Skeletal muscle tissue (tissue), 4 donors: Measurements from ENCODE around the gene EID2. TPM values are rescaled to one million over a fixed set of nuclear protein-coding genes. Genes with fewer than 3 reads are reported as not detected.
A peak's percentile ranks its signal among the peaks of the same experiment; 100 is the strongest.

Source experiments
- H3K27ac ChIP-seq: one replicate; pipeline ENCODE4 v1.7.0; 2013; ENCODE audit warnings: mild to moderate bottlenecking, low read depth, low read length, inconsistent platforms
- H3K27me3 ChIP-seq, 3 donors: one replicate each; pipeline ENCODE4 v1.7.0; 2013; ENCODE audit warnings: low read length in 3 of 3; ENCODE audit not compliant: control insufficient read depth in 3 of 3, insufficient read depth in 3 of 3
- H3K36me3 ChIP-seq, 3 donors: one replicate each; pipeline ENCODE4 v1.7.0; 2013; ENCODE audit warnings: low read length in 3 of 3; ENCODE audit not compliant: control insufficient read depth in 3 of 3, insufficient read depth in 3 of 3
- H3K4me1 ChIP-seq, 3 donors: one replicate each; pipeline ENCODE4 v1.7.0; 2013; ENCODE audit warnings: low read length in 3 of 3, mild to moderate bottlenecking in 3 of 3; ENCODE audit not compliant: control insufficient read depth in 3 of 3, insufficient read depth in 3 of 3
- H3K4me3 ChIP-seq, 3 donors: one replicate each; pipeline ENCODE4 v1.7.0; 2013; ENCODE audit warnings: low read length in 3 of 3
- H3K9ac ChIP-seq, 3 donors: one replicate each; pipeline ENCODE4 v1.7.0; 2013; ENCODE audit warnings: low read length in 3 of 3, mild to moderate bottlenecking in 3 of 3, moderate library complexity in 2 of 3, low read depth in 1 of 3
- H3K9me3 ChIP-seq, 3 donors: one replicate each; pipeline ENCODE4 v1.7.0; 2013; ENCODE audit warnings: low read length in 3 of 3; ENCODE audit not compliant: control insufficient read depth in 3 of 3
- total RNA-seq: library from RNA; depleted of rRNA; stranded (reverse); fragments of >200 nt; gene quantifications from one replicate; pipeline ENCODE4 v1.2.3, GENCODE V29; 2014
- donor health status: Osteomylitis.

The EID2 gene
- total RNA-seq, 1 donor from 2014 or later: 6.8 TPM

- Histone ChIP-seq H3K4me1 (peaks cover 0 to under 1% (median 0%) of the 10 kb centered on the region in 3 donors), H3K27me3 (peaks cover 18 to 25% (median 18%) of the 10 kb centered on the region in 3 donors), H3K36me3 (no peaks in the 10 kb centered on the region), H3K4me3 (no peak overlapping the region), H3K9me3 (no peaks in the 10 kb centered on the region), H3K27ac (no peak overlapping the region), H3K9ac (no peak overlapping the region)
Observed at GRCh38 chr19:39520541-39521484, 19.1 kb downstream of the EID2 start.

- Histone ChIP-seq H3K4me3 (no peak overlapping the region), H3K36me3 (no peaks in the 10 kb centered on the region), H3K9me3 (no peaks in the 10 kb centered on the region)
Observed at GRCh38 chr19:39518975-39519374, 21.0 kb downstream of the EID2 start.

GRCh38 chr19:39518458-39518857 is 21.5 kb downstream of the EID2 start:
- no peak overlapping the region for H3K4me3 ChIP-seq
- H3K36me3 ChIP-seq: no peaks in the 10 kb centered on the region
- peaks cover 41 to 48% (median 41%) of the 10 kb centered on the region in 3 donors for H3K27me3 ChIP-seq
- H3K9ac ChIP-seq: no peak overlapping the region
- no peaks in the 10 kb centered on the region for H3K9me3 ChIP-seq
- H3K27ac ChIP-seq: no peak overlapping the region
- peaks cover 6 to 8% (median 6%) of the 10 kb centered on the region in 3 donors for H3K4me1 ChIP-seq

More at GRCh38 chr19:39518975-39519374, 21.0 kb downstream of the EID2 start:
- Histone ChIP-seq H3K27ac (no peak overlapping the region), H3K9ac (no peak overlapping the region), H3K27me3 (peaks cover 36 to 43% (median 36%) of the 10 kb centered on the region in 3 donors), H3K4me1 (peaks cover 6 to 8% (median 6%) of the 10 kb centered on the region in 3 donors)

GRCh38 chr19:39517432-39517831 is 22.5 kb downstream of the EID2 start:
- no peak overlapping the region for H3K9ac ChIP-seq
- H3K36me3 ChIP-seq: no peaks in the 10 kb centered on the region
- H3K27me3 ChIP-seq: peaks cover 45 to 56% (median 47%) of the 10 kb centered on the region in 3 donors
- H3K27ac ChIP-seq: no peak overlapping the region
- no peak overlapping the region for H3K4me3 ChIP-seq
- H3K9me3 ChIP-seq: no peaks in the 10 kb centered on the region
- peaks cover 6 to 8% (median 6%) of the 10 kb centered on the region in 3 donors for H3K4me1 ChIP-seq

- H3K9me3 ChIP-seq: no peaks in the 10 kb centered on the region
- peaks cover 45 to 56% (median 53%) of the 10 kb centered on the region in 3 donors for H3K27me3 ChIP-seq
- H3K27ac ChIP-seq: no peak overlapping the region
- H3K4me1 ChIP-seq: peaks cover 6 to 8% (median 6%) of the 10 kb centered on the region in 3 donors
- no peak overlapping the region for H3K4me3 ChIP-seq
- no peaks in the 10 kb centered on the region for H3K36me3 ChIP-seq
- H3K9ac ChIP-seq: no peak overlapping the region
Observed at GRCh38 chr19:39516270-39516669, 23.7 kb downstream of the EID2 start.

GRCh38 chr19:39515551-39516191 is 24.3 kb downstream of the EID2 start:
- Histone ChIP-seq H3K4me1 (peaks cover 6 to 8% (median 6%) of the 10 kb centered on the region in 3 donors), H3K4me3 (no peak overlapping the region), H3K27ac (no peak overlapping the region), H3K27me3 (peaks cover 45 to 58% (median 53%) of the 10 kb centered on the region in 3 donors), H3K36me3 (no peaks in the 10 kb centered on the region), H3K9ac (no peak overlapping the region), H3K9me3 (no peaks in the 10 kb centered on the region)

- H3K4me1 ChIP-seq: peaks cover 6 to 8% (median 6%) of the 10 kb centered on the region in 3 donors
- peak within 1 kb of the TSS in 1 of 3 donors; percentile 8 for H3K9ac ChIP-seq
- no peak within 1 kb of the TSS for H3K27ac ChIP-seq
- no peaks in the 10 kb centered on the region for H3K9me3 ChIP-seq
- H3K36me3 ChIP-seq: no peaks in the 10 kb centered on the region
- H3K4me3 ChIP-seq: peak within 1 kb of the TSS in 1 of 3 donors; percentile 13
- H3K27me3 ChIP-seq: peaks cover 45 to 58% (median 55%) of the 10 kb centered on the region in 3 donors
Observed at GRCh38 chr19:39514840-39515550, 25.0 kb downstream of the EID2 start, which contains the start of gene SELENOV. Gene SELENOV (plus strand): TSS chr19:39515139. CDS start chr19:39515213, 74 bp downstream.

- H3K9me3 ChIP-seq: no peaks in the 10 kb centered on the region
- H3K27ac ChIP-seq: no peak overlapping the region
- H3K4me1 ChIP-seq: peaks cover 6 to 8% (median 6%) of the 10 kb centered on the region in 3 donors
- H3K27me3 ChIP-seq: peaks cover 51 to 66% (median 63%) of the 10 kb centered on the region in 3 donors
- no peak overlapping the region for H3K4me3 ChIP-seq
- no peaks in the 10 kb centered on the region for H3K36me3 ChIP-seq
- no peak overlapping the region for H3K9ac ChIP-seq
Observed at GRCh38 chr19:39512988-39513387, 27.0 kb downstream of the EID2 start.

GRCh38 chr19:39509233-39509632 is 30.7 kb downstream of the EID2 start:
- Histone ChIP-seq H3K9me3 (no peaks in the 10 kb centered on the region), H3K27me3 (peaks cover 59 to 70% (median 62%) of the 10 kb centered on the region in 3 donors), H3K36me3 (no peaks in the 10 kb centered on the region), H3K27ac (no peak overlapping the region), H3K4me3 (no peak overlapping the region), H3K9ac (no peak overlapping the region), H3K4me1 (peaks cover 0 to 10% (median 5%) of the 10 kb centered on the region in 3 donors)
